ENCODE results near the gene CLCNKA.
"Not testable (repeated sequence)": the region's sequence is repeated elsewhere in the genome, so short reads cannot be mapped to it uniquely, and the experiment has no call there.

CLCNKA gene

GRCh38 chr1:16046842-16047241 lies 25.0 kb downstream of the CLCNKA start:
- DNase-seq: no peak

GRCh38 chr1:16047791-16048475 lies 26.1 kb downstream of the CLCNKA start:
- no peak for DNase-seq

GRCh38 chr1:16048573-16049189 lies 26.8 kb downstream of the CLCNKA start:
- no peak for DNase-seq

- DNase-seq: no peak
These were observed 28.5 kb downstream of the CLCNKA start for GRCh38 chr1:16050328-16050727.

- DNase-seq: no peak
These were observed 29.2 kb downstream of the CLCNKA start for GRCh38 chr1:16051039-16051438.

- DNase-seq: not testable (repeated sequence)
These were observed 30.1 kb downstream of the CLCNKA start for GRCh38 chr1:16051949-16052348.

GRCh38 chr1:16053781-16054502 lies 32.1 kb downstream of the CLCNKA start:
- no peak for DNase-seq

GRCh38 chr1:16054598-16055540 lies 33.0 kb downstream of the CLCNKA start:
- DNase-seq: no peak

GRCh38 chr1:16055613-16056520 lies 34.0 kb downstream of the CLCNKA start:
- DNase-seq: peak; percentile 54

- not testable (repeated sequence) for DNase-seq
These were observed 34.7 kb downstream of the CLCNKA start for GRCh38 chr1:16056521-16056912.

- not testable (repeated sequence) for DNase-seq
These were observed 35.6 kb downstream of the CLCNKA start for GRCh38 chr1:16057314-16057915.

- DNase-seq: not testable (repeated sequence)
These were observed 36.7 kb downstream of the CLCNKA start for GRCh38 chr1:16058394-16059120.

- no peak for DNase-seq
These were observed 39.4 kb downstream of the CLCNKA start for GRCh38 chr1:16061266-16061665.

- not testable (repeated sequence) for DNase-seq
These were observed 40.3 kb downstream of the CLCNKA start for GRCh38 chr1:16061989-16062686.

GRCh38 chr1:16062687-16063075 lies 40.8 kb downstream of the CLCNKA start:
- not testable (repeated sequence) for DNase-seq

- no peak for DNase-seq
These were observed 41.5 kb downstream of the CLCNKA start for GRCh38 chr1:16063226-16063829.

- no peak for DNase-seq
These were observed 42.1 kb downstream of the CLCNKA start for GRCh38 chr1:16063921-16064320.

- no peak for DNase-seq
These were observed 42.9 kb downstream of the CLCNKA start for GRCh38 chr1:16064536-16065268.

- DNase-seq: no peak
These were observed 43.4 kb downstream of the CLCNKA start for GRCh38 chr1:16065269-16065576.
